ENCODE measurements around the gene ACKR2. TPM values are rescaled to one million over a fixed set of nuclear protein-coding genes. Genes with fewer than 3 reads are reported as not detected.

Gene ACKR2
- total and polyA plus RNA-seq, 3 donors from 2014 or later, result 2.7 to 7.8 (median 3.4) TPM

DNA sequence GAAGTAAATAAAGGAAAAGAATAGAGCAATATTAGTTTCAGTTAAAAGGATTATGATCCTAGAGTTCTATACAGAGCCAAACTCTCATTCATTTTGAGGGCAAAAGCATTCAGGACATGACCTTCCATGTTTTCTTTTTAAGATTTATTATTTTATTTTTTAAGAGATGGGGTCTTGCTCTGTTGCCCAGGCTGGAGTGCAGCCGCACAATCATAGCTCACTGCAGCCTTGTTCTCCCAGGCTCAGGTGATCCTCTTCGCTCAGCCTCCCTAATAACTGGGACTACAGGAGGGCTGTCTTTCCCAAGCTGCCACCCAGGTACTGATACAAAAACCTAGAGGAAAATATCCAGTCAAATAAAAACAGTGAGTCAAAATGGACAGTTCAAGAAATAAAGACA lies 22.6 kb upstream of the ACKR2 start:
- Histone ChIP-seq H3K27ac (no peak overlapping the region), H3K4me3 (no peak overlapping the region), H3K36me3 (ENCODE audit: low read depth, missing control alignments) (no peaks in the 10 kb centered on the region), H3K4me1 (no peaks in the 10 kb centered on the region), H3K9me3 (no peaks in the 10 kb centered on the region), H3K27me3 (no peaks in the 10 kb centered on the region)
- intact Hi-C loops (cut with DNase I; ENCODE audit: low total_unique reads), result no loop called here
- no peak for DNase-seq
- 94 to 96% methylated on average over 2 of the region's 2 CpGs for WGBS, 2 donors
- TF ChIP-seq POLR2A (IDR thresholded peaks at IDR 0.05), result no peak
- TF ChIP-seq, protein P1, sequence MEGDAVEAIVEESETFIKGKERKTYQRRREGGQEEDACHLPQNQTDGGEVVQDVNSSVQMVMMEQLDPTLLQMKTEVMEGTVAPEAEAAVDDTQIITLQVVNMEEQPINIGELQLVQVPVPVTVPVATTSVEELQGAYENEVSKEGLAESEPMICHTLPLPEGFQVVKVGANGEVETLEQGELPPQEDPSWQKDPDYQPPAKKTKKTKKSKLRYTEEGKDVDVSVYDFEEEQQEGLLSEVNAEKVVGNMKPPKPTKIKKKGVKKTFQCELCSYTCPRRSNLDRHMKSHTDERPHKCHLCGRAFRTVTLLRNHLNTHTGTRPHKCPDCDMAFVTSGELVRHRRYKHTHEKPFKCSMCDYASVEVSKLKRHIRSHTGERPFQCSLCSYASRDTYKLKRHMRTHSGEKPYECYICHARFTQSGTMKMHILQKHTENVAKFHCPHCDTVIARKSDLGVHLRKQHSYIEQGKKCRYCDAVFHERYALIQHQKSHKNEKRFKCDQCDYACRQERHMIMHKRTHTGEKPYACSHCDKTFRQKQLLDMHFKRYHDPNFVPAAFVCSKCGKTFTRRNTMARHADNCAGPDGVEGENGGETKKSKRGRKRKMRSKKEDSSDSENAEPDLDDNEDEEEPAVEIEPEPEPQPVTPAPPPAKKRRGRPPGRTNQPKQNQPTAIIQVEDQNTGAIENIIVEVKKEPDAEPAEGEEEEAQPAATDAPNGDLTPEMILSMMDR (IDR thresholded peaks at IDR 0.05), result no peak

DNA sequence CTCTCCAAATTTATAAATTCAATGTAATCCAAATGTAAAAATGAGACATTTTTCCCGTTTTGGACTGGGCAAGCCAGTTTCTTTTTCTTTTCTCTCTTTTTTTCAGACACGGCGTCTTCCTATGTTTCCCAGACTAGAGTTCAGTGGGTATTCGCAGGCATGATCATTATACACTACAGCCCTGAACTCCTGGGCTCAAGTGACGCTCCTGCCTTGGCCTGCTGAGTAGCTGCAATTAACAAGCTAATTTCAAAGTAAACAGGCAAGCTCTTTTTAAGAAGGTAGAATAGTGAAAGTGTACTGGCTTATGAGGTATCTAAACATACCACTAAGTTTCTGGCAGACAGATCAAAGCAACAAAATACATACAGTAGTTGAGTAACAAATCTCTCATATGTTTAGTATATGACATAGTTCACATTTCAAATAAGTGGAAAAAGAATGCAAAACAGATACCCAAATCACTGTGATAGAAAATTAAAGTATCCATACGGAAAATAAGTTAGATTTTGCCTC lies 18.5 kb upstream of the ACKR2 start:
- Histone ChIP-seq H3K36me3 (ENCODE audit: low read depth, missing control alignments) (no peaks in the 10 kb centered on the region), H3K4me1 (no peaks in the 10 kb centered on the region), H3K27me3 (no peaks in the 10 kb centered on the region), H3K27ac (no peak overlapping the region), H3K9me3 (no peaks in the 10 kb centered on the region), H3K4me3 (no peak overlapping the region)
- TF ChIP-seq POLR2A (IDR thresholded peaks at IDR 0.05), result no peak
- TF ChIP-seq, protein P1 (IDR thresholded peaks at IDR 0.05), result no peak
- 73 to 74% methylated on average over 6 of the region's 6 CpGs for WGBS, 2 donors
- no peak for DNase-seq
- intact Hi-C loops (cut with DNase I; ENCODE audit: low total_unique reads), result no loop called here

DNA sequence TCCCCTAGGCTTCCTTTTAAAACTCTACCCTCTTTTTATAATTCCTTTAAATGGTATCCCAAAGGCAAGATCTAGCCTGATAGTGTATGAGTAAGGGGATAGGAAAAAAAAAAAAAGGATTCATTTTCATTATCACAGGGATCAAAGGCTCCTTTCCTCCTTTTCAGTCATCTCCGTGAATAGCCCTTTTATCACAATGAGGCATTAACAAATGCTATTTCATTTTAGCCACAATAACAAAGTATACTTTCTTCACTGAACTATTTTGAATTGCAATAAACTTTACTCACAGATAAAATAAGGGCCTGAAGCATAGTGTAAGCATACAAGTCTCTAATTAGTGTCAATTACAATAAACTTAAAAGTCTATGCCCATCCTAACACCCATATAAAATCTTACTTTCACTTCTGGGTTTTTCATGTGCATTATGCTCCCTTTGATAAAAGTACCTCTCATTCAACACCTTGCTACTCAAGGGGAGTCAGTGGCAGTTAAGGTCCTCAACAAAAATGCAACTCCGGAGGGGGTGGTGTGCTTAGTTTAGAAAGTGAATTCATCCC lies 13.5 kb upstream of the ACKR2 start:
- no peaks in the 10 kb centered on the region for H3K36me3 ChIP-seq (ENCODE audit: low read depth, missing control alignments)
- no peak overlapping the region for H3K4me3 ChIP-seq
- H3K27me3 ChIP-seq, result no peaks in the 10 kb centered on the region
- 78 to 83% methylated on average over 2 of the region's 2 CpGs for WGBS, 2 donors
- no peaks in the 10 kb centered on the region for H3K4me1 ChIP-seq
- DNase-seq, result no peak
- H3K9me3 ChIP-seq, result no peaks in the 10 kb centered on the region
- no peak for TF ChIP-seq POLR2A (IDR thresholded peaks at IDR 0.05)
- TF ChIP-seq, protein P1 (IDR thresholded peaks at IDR 0.05), result no peak
- intact Hi-C loops (cut with DNase I; ENCODE audit: low total_unique reads), result no loop called here
- H3K27ac ChIP-seq, result no peak overlapping the region

DNA sequence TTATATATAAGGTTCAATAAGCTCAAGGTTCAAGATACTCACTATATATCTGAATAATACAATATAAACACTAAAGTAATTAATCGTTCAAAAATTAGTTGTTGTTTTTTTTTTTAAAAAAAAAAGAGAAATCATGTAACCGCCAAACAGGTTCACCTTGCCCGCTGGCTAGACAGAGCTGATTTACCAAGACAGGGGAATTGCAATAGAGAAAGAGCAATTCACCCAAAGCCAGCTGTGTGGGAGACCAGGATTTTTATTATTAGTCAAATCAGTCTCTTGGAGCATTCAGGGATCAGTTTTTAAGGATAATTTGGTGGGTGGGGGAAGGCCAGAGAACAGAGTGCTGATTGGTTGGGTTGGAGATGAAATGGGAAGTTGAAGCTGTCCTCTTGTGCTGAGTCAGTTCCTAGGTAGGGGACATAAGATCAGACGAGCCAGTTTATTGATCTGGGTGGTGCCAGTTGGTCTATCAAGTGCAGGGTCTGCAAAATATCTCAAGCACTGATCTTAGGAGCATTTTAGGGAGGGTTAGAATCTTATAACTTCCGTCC lies 12.8 kb upstream of the ACKR2 start:
- peaks cover 3% of the 10 kb centered on the region for H3K4me1 ChIP-seq
- no peak for TF ChIP-seq POLR2A (IDR thresholded peaks at IDR 0.05)
- TF ChIP-seq, protein P1 (IDR thresholded peaks at IDR 0.05), result no peak
- H3K27ac ChIP-seq, result no peak overlapping the region
- 88 to 94% methylated on average over 4 of the region's 5 CpGs for WGBS, 2 donors
- H3K27me3 ChIP-seq, result no peaks in the 10 kb centered on the region
- H3K36me3 ChIP-seq (ENCODE audit: low read depth, missing control alignments), result no peaks in the 10 kb centered on the region
- intact Hi-C loops (cut with DNase I; ENCODE audit: low total_unique reads), result no loop called here
- DNase-seq, result no peak
- H3K9me3 ChIP-seq, result no peaks in the 10 kb centered on the region
- H3K4me3 ChIP-seq, result no peak overlapping the region

DNA sequence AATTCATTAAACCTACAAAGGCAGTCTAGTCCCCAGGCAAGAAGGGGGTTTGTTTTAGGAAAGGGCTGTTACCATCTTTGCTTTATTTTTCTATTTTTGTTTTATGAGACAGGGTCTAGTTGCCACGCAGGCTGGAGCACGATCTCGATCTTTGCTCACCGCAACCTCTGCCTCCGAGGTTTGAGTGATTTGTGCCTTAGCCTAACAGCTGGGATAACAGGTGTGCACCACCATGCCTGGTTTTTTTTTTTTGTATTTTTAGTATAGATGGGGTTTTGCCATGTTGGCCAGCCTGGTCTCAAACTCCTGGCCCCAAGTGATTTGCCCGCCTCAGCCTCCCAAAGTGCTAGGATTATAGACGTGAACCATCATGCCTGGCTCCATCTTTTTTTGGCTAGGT lies 9.9 kb upstream of the ACKR2 start:
- H3K27ac ChIP-seq, result no peak overlapping the region
- 80 to 86% methylated on average over 7 of the region's 7 CpGs for WGBS, 2 donors
- DNase-seq, result no peak
- no peaks in the 10 kb centered on the region for H3K36me3 ChIP-seq (ENCODE audit: low read depth, missing control alignments)
- TF ChIP-seq, protein P1 (IDR thresholded peaks at IDR 0.05), result no peak
- no peak for TF ChIP-seq POLR2A (IDR thresholded peaks at IDR 0.05)
- no peak overlapping the region for H3K4me3 ChIP-seq
- intact Hi-C loops (cut with DNase I; ENCODE audit: low total_unique reads), result no loop called here
- H3K4me1 ChIP-seq, result peaks cover 10% of the 10 kb centered on the region
- H3K9me3 ChIP-seq, result no peaks in the 10 kb centered on the region
- no peaks in the 10 kb centered on the region for H3K27me3 ChIP-seq

Data from testis (tissue), 3 donors.